GM10266 (cell line): ENCODE data around the gene SOX6.
"Not testable (repeated sequence)": the region's sequence is repeated elsewhere in the genome, so short reads cannot be mapped to it uniquely, and the experiment has no call there.

Experiments used
- DNase-seq: peaks from one replicate; pipeline ENCODE4 v3.0.0; 2012; ENCODE audit errors: extremely low spot score
- TF ChIP-seq, protein P1 (sequence below): IDR thresholded peaks from 2 replicates; pipeline ENCODE4 v1.5.1; 2012; ENCODE audit warnings: mild to moderate bottlenecking, low read depth; ENCODE audit not compliant: control insufficient read depth, insufficient read depth; ENCODE audit errors: missing control alignments

The SOX6 gene

DNA sequence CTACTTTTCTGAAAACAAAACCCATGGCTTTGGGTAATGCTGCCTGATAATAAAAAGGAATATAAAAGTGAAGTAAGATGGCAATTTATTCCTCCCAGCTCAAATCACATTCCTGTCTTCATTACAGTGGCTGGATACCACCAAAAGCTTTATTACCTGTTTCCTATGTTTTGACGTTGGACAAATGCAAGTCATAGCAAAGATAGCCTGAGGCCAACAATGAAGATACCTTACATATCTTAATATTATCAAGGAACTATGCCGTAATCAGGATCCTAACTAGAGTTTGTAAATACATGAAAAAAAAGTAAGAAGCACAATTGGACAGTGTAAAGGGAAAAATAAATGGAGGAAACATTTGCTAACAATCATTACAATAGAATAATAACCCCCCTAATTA lies 202.4 kb downstream of the SOX6 start:
- TF ChIP-seq, protein P1, sequence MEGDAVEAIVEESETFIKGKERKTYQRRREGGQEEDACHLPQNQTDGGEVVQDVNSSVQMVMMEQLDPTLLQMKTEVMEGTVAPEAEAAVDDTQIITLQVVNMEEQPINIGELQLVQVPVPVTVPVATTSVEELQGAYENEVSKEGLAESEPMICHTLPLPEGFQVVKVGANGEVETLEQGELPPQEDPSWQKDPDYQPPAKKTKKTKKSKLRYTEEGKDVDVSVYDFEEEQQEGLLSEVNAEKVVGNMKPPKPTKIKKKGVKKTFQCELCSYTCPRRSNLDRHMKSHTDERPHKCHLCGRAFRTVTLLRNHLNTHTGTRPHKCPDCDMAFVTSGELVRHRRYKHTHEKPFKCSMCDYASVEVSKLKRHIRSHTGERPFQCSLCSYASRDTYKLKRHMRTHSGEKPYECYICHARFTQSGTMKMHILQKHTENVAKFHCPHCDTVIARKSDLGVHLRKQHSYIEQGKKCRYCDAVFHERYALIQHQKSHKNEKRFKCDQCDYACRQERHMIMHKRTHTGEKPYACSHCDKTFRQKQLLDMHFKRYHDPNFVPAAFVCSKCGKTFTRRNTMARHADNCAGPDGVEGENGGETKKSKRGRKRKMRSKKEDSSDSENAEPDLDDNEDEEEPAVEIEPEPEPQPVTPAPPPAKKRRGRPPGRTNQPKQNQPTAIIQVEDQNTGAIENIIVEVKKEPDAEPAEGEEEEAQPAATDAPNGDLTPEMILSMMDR: no peak
- DNase-seq: no peak

DNA sequence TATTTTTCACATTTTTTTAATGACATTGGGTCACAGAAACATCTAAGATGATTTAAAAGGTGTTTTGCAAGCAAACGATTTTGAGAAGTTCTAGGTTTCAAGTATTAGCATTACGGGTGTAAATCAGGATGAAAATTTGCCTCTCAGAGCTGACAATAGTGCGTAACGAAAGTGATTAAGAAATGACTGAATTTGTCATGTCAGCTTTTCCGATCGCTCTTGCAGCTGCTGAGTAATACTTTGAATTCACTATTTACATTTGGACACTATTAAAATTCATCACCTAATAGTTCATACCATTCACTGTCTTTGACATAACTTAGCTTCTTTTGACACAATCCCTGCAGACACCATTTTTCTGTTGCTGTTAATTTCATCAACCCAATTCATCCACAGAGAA lies 205.2 kb downstream of the SOX6 start:
- DNase-seq: no peak
- TF ChIP-seq, protein P1: no peak

- TF ChIP-seq, protein P1: no peak
These were observed 206.9 kb downstream of the SOX6 start for GRCh38 chr11:16149476-16149875.

DNA sequence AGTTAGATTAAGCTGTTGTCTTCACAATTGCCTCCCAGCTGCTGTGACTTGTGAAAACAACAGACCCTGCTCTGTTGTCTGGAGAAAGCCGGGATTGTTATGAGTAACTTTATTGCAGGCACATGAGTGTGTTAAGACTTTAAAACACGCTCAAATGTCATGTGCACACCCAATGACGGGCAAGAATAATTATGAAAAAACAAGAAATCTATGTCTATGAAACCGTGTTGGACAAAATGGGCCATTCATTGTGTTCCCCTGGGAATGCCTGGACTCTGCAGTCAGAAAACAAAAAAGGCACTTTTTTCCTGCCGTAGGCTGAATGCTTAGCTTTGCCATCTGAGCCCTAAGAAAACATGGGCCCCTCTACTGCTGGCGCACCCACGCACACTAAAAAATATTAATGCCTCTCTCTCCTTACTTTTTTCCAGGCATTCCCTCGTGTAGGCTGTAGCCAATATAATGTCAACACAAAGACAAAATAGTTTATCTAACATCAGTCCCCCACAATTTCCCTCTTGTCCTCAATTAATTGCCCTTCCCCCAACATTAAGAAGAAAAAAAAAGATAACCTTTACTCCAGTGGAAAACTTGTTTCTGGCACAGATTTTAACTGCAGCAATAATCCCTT lies 207.9 kb downstream of the SOX6 start:
- no peak for DNase-seq

More at GRCh38 chr11:16149476-16149875, 206.9 kb downstream of the SOX6 start:
- no peak for DNase-seq

DNA sequence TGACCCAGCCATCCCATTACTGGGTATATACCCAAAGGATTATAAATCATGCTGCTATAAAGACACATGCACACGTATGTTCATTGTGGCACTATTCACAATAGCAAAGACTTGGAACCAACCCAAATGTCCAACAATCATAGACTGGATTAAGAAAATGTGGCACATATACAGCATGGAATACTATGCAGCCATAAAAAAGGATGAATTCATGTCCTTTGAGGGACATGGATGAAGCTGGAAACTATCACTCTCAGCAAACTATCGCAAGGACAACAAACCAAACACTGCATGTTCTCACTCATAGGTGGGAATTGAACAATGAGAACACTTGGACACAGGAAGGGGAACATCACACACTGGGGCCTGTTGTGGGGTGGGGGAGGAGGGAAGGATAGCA lies 209.4 kb downstream of the SOX6 start:
- not testable (repeated sequence) for DNase-seq

More for the DNA sequence above, 207.9 kb downstream of the SOX6 start:
- TF ChIP-seq, protein P1: no peak

DNA sequence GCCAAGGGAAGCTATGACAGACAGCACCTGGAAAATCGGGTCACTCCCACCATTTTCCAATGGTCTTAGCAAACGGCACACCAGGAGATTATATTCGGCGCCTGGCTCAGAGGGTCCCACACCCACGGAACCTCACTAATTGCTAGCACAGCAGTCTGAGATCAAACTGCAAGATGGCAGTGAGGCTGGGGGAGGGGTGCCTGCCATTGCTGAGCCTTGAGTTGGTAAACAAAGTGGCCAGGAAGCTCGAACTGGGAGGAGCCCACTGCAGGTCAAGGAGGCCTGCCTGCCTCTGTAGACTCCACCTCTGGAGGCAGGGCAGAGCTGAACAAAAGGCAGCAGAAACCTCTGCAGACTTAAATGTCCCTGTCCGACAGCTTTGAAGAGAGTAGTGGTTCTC lies 214.7 kb downstream of the SOX6 start:
- not testable (repeated sequence) for DNase-seq

- not testable (repeated sequence) for DNase-seq
These were observed 215.2 kb downstream of the SOX6 start for GRCh38 chr11:16141162-16141561.

DNA sequence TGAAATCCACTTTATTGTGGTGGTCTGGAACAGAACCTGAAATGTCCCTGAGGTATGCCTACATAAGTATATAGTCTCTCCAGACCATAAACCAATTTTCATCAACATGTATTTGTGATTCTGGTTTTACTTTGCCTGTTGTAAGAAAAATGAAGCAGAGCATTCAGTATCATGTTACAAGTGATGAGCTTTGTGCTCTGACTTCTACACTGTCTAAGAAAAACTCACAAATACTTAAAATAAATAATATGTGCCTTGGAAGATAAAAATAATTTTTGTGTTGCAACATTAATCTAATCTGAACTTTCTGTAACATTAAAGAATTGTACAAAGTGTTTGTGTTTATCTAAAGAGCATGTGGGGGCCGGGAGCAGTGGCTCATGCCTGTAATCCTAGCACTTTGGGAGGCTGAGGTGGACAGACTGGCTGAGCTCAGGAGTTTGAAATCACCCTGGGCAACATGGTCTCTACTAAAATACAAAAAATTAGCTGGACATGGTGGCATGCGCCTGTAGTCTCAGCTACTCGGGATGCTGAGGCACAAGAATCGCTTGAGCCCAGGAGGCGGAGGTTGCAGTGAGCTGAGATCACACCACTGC lies 219.5 kb downstream of the SOX6 start:
- DNase-seq: no peak
- TF ChIP-seq, protein P1: no peak

GRCh38 chr11:16133867-16134266 lies 222.5 kb downstream of the SOX6 start:
- TF ChIP-seq, protein P1: no peak
- DNase-seq: no peak
